Measurements from ENCODE around the gene TUBGCP6.

- TF ChIP-seq CTCF (IDR thresholded peaks at IDR 0.05; ENCODE audit: low read depth, low read length, poor library complexity, severe bottlenecking): no peak
- no peak for TF ChIP-seq EZH2phosphoT487 (IDR thresholded peaks at IDR 0.05; ENCODE audit: borderline replicate concordance, low read length)
Observed at GRCh38 chr22:50242406-50242949, 2.3 kb downstream of the TUBGCP6 start.
